H1 (cell line): ENCODE data around the gene MAPK8IP2. TPM values are rescaled to one million over a fixed set of nuclear protein-coding genes. Genes with fewer than 3 reads are reported as not detected.

Experiments
- CTCF ChIA-PET: fragments of 300-600 bp; sonication (Branson Sonifier 250); formaldehyde crosslinking; loops from one replicate; lab custom pipeline; 2021; ENCODE audit not compliant: partially characterized antibody; lab: Charles Lee
- POLR2A ChIA-PET: fragments of 300-600 bp; sonication (Branson Sonifier 250); formaldehyde crosslinking; loops from one replicate; lab custom pipeline; 2021; ENCODE audit warnings: inconsistent platforms; ENCODE audit not compliant: partially characterized antibody; lab: Charles Lee
- DNase-seq, 2 experiments: peaks; one replicate each; pipeline versions ENCODE4 v3.0.0 to v3.0.0-alpha.2; 2010 to 2022; ENCODE audit warnings: low spot score in 2 of 2, low read depth in 1 of 2, mixed read lengths in 1 of 2
- FAIRE-seq: peaks from 2 replicates; lab custom pipeline; 2011; peaks lifted over from hg19 to GRCh38; lab: Jason Lieb, UNC
- H2AFZ ChIP-seq: 2 replicates; pipeline ENCODE4 v1.8.1; 2012; ENCODE audit warnings: low read length, inconsistent platforms
- H2AK5ac ChIP-seq: 2 replicates; pipeline ENCODE4 v1.6.1; 2013; ENCODE audit warnings: low read depth, low read length
- H2BK120ac ChIP-seq: replicated peaks from 2 replicates; pipeline ENCODE3; 2013; ENCODE audit warnings: low read depth, low read length, inconsistent platforms
- H2BK12ac ChIP-seq: 2 replicates; pipeline ENCODE4 v1.6.1; 2013; ENCODE audit warnings: low read depth, low read length
- H2BK15ac ChIP-seq: 2 replicates; pipeline ENCODE4 v1.6.1; 2013; ENCODE audit warnings: low read length
- H2BK20ac ChIP-seq: 2 replicates; pipeline ENCODE4 v1.6.1; 2013; ENCODE audit warnings: low read length
- H2BK5ac ChIP-seq: 2 replicates; pipeline ENCODE4 v1.6.1; 2013; ENCODE audit warnings: low read depth, low read length
- H3K14ac ChIP-seq: 2 replicates; pipeline ENCODE4 v1.6.1; 2013; ENCODE audit warnings: inconsistent platforms; ENCODE audit not compliant: insufficient read length
- H3K18ac ChIP-seq: 2 replicates; pipeline ENCODE4 v1.6.1; 2013; ENCODE audit warnings: low read length; ENCODE audit errors: extremely low read depth
- H3K23ac ChIP-seq: 2 replicates; pipeline ENCODE4 v1.6.1; 2013; ENCODE audit warnings: inconsistent platforms; ENCODE audit not compliant: insufficient read length
- H3K23me2 ChIP-seq: 2 replicates; pipeline ENCODE4 v1.6.1; 2013; ENCODE audit warnings: low read depth, low read length
- H3K27ac ChIP-seq: 2 replicates; pipeline ENCODE4 v1.6.1; 2011; ENCODE audit warnings: low read depth, low read length, inconsistent platforms
- H3K27me3 ChIP-seq, 4 experiments: replicated peaks in 1 of 4; 1 replicate in 1 of 4; 2 replicates in 3 of 4; pipeline versions ENCODE4 v1.6.1 to v1.8.1; 2011 to 2013; ENCODE audit warnings: low read length in 3 of 4, mild to moderate bottlenecking in 3 of 4, inconsistent platforms in 2 of 4, mixed read lengths in 2 of 4, moderate library complexity in 1 of 4; ENCODE audit not compliant: control insufficient read depth in 3 of 4, insufficient read depth in 3 of 4; ENCODE audit errors: extremely low read depth in 1 of 4
- H3K36me3 ChIP-seq, 4 experiments: 2 replicates each; pipeline versions ENCODE4 v1.6.1 to v1.8.1; 2011 to 2013; ENCODE audit warnings: mild to moderate bottlenecking in 4 of 4, low read length in 3 of 4, moderate library complexity in 2 of 4, control low read depth in 1 of 4, inconsistent platforms in 1 of 4; ENCODE audit not compliant: insufficient read depth in 4 of 4, control insufficient read depth in 2 of 4
- H3K4ac ChIP-seq: replicated peaks from 2 replicates; pipeline ENCODE3; 2013; ENCODE audit warnings: low read length, low read depth, mixed read lengths, inconsistent platforms; ENCODE audit not compliant: insufficient read length
- H3K4me1 ChIP-seq, 4 experiments: replicated peaks in 1 of 4; 1 replicate in 1 of 4; 2 replicates in 3 of 4; pipeline versions ENCODE4 v1.6.1 to v1.8.1; 2011 to 2013; ENCODE audit warnings: low read length in 3 of 4, inconsistent platforms in 2 of 4, mixed read lengths in 1 of 4; ENCODE audit not compliant: insufficient read depth in 4 of 4, control insufficient read depth in 3 of 4
- H3K4me2 ChIP-seq, 2 experiments: 2 replicates each; pipeline versions ENCODE4 v1.6.1 to v1.8.1; 2011 to 2013; ENCODE audit warnings: low read depth in 2 of 2, low read length in 2 of 2, control low read depth in 1 of 2, inconsistent platforms in 1 of 2, mild to moderate bottlenecking in 1 of 2; ENCODE audit not compliant: insufficient read depth in 1 of 2
- H3K4me3 ChIP-seq, 4 experiments: fragments of 200-600, 300-600 bp in 1 of 4; sonication (generic), shearing (Covaris generic), sonication (Bioruptor Twin) in 1 of 4; 2 replicates each; pipeline versions ENCODE4 v1.5.1 to v1.8.1; 2011 to 2016; ENCODE audit warnings: low read length in 4 of 4, low read depth in 3 of 4, control low read depth in 2 of 4, inconsistent platforms in 2 of 4, mild to moderate bottlenecking in 2 of 4, mixed read lengths in 1 of 4, moderate library complexity in 1 of 4; ENCODE audit not compliant: insufficient read depth in 2 of 4; ENCODE audit errors: extremely low read depth in 1 of 4
- H3K56ac ChIP-seq: replicated peaks from 2 replicates; pipeline ENCODE3; 2013; ENCODE audit warnings: low read depth, mild to moderate bottlenecking, mixed read lengths, low read length, inconsistent platforms; ENCODE audit not compliant: insufficient read length
- H3K79me1 ChIP-seq: 2 replicates; pipeline ENCODE4 v1.6.1; 2013; ENCODE audit warnings: low read depth, low read length, control low read depth
- H3K79me2 ChIP-seq, 2 experiments: 2 replicates each; pipeline versions ENCODE4 v1.6.1 to v1.8.1; 2012 to 2013; ENCODE audit warnings: low read length in 2 of 2, mild to moderate bottlenecking in 2 of 2, inconsistent platforms in 1 of 2; ENCODE audit not compliant: insufficient read depth in 2 of 2, control insufficient read depth in 1 of 2
- H3K9ac ChIP-seq, 4 experiments: replicated peaks in 1 of 4; 1 replicate in 1 of 4; 2 replicates in 3 of 4; pipeline versions ENCODE4 v1.6.1 to v1.8.1; 2011 to 2013; ENCODE audit warnings: low read depth in 3 of 4, low read length in 3 of 4, control low read depth in 2 of 4, mild to moderate bottlenecking in 2 of 4, moderate library complexity in 2 of 4, inconsistent platforms in 1 of 4; ENCODE audit errors: extremely low read depth in 1 of 4
- H3K9me3 ChIP-seq, 2 experiments: 2 replicates each; pipeline versions ENCODE4 v1.6.1 to v1.8.1; 2012 to 2013; ENCODE audit warnings: mild to moderate bottlenecking in 2 of 2, moderate library complexity in 2 of 2, control low read depth in 1 of 2, inconsistent platforms in 1 of 2, low read depth in 1 of 2, low read length in 1 of 2, mixed read lengths in 1 of 2; ENCODE audit not compliant: insufficient read depth in 2 of 2
- H4K20me1 ChIP-seq, 2 experiments: replicated peaks in 1 of 2; 2 replicates each; pipeline versions ENCODE3 to v1.8.1; 2011 to 2013; ENCODE audit warnings: inconsistent platforms in 2 of 2, low read length in 2 of 2, mild to moderate bottlenecking in 1 of 2; ENCODE audit not compliant: insufficient read depth in 2 of 2, control insufficient read depth in 1 of 2
- H4K5ac ChIP-seq: 2 replicates; pipeline ENCODE4 v1.6.1; 2013; ENCODE audit warnings: low read length, low read depth, mixed read lengths, inconsistent platforms; ENCODE audit not compliant: insufficient read length
- H4K8ac ChIP-seq: 2 replicates; pipeline ENCODE4 v1.8.0; 2013; ENCODE audit warnings: mild to moderate bottlenecking, moderate library complexity, low read length, inconsistent platforms; ENCODE audit not compliant: insufficient read depth; ENCODE audit errors: extremely low read depth
- H4K91ac ChIP-seq: replicated peaks from 2 replicates; pipeline ENCODE3; 2013; ENCODE audit warnings: low read length, mixed read lengths, inconsistent platforms; ENCODE audit not compliant: insufficient read length
- CREB1 ChIP-seq: IDR thresholded peaks from 2 replicates; pipeline ENCODE4 v1.6.1; 2012; ENCODE audit warnings: inconsistent platforms
- FOSL1 ChIP-seq: IDR thresholded peaks from 2 replicates; pipeline ENCODE4 v1.6.1; 2011; ENCODE audit warnings: mild to moderate bottlenecking, low read depth, low read length, moderate library complexity; ENCODE audit not compliant: insufficient read depth
- GABPA ChIP-seq: IDR thresholded peaks from 2 replicates; pipeline ENCODE4 v1.6.1; 2011; ENCODE audit warnings: mild to moderate bottlenecking, low read length, moderate library complexity, borderline replicate concordance; ENCODE audit not compliant: insufficient read depth
- RBBP5 ChIP-seq: IDR thresholded peaks from 2 replicates; pipeline ENCODE4 v1.7.1; 2012; ENCODE audit warnings: low read depth, mild to moderate bottlenecking, inconsistent platforms, low read length, moderate library complexity, borderline replicate concordance
- SP1 ChIP-seq: IDR thresholded peaks from 2 replicates; pipeline ENCODE4 v1.6.1; 2011; ENCODE audit warnings: low read depth, low read length
- SUZ12 ChIP-seq: fragments of 200-600 bp; sonication (generic); IDR thresholded peaks from 2 replicates; pipeline ENCODE4 v1.6.1; 2012; ENCODE audit warnings: mild to moderate bottlenecking, inconsistent platforms, low read length, moderate library complexity, mixed read lengths
- TAF1 ChIP-seq: IDR thresholded peaks from 2 replicates; pipeline ENCODE4 v1.6.1; 2011; ENCODE audit warnings: mild to moderate bottlenecking, low read depth, low read length
- WGBS, 2 experiments: shearing (Covaris generic) in 1 of 2; methylation state at CpG; one replicate each; pipeline versions ENCODE4 v1.1.6 to v1.1.7; 2013 to 2015; ENCODE audit warnings: low lambda C conversion rate in 2 of 2, mixed read lengths in 2 of 2, inconsistent platforms in 1 of 2, low coverage in 1 of 2, missing lambda C conversion rate in 1 of 2; ENCODE audit not compliant: insufficient replicate concordance in 2 of 2, insufficient coverage in 1 of 2, insufficient read length in 1 of 2; ENCODE audit errors: extremely low coverage in 1 of 2, missing lambda C conversion rate in 1 of 2; 5-methylcytosine and 5-hydroxymethylcytosine counted together
- polyA plus RNA-seq, 7 experiments: library from polyadenylated mRNA; depleted of rRNA in 3 of 7; stranded (reverse) in 5 of 7; unstranded in 2 of 7; fragments of >200 nt in 5 of 7; fragments of 200-250 nt in 2 of 7; gene quantifications; 1 replicate in 5 of 7; 2 replicates in 1 of 7; 4 replicates in 1 of 7; pipeline versions ENCODE4 v1.2.1 to v1.2.3, GENCODE V29; 2011 to 2013; ENCODE audit warnings: missing spikeins in 2 of 7, mixed read lengths in 2 of 7
- total RNA-seq: library from RNA; stranded (reverse); fragmentation: NEBNext Ultra II Directional; extraction: Animal tissue kit (Norgen Biotek cat#: 25700); gene quantifications from 2 replicates; pipeline ENCODE4 v1.2.1, GENCODE V29; 2021

The MAPK8IP2 gene
- total and polyA plus RNA-seq, 2 of the 8 experiments (the other 6 are each of a cell fraction or from before 2014, with no cell fraction given), result 1.5 to 5.5 TPM

DNA sequence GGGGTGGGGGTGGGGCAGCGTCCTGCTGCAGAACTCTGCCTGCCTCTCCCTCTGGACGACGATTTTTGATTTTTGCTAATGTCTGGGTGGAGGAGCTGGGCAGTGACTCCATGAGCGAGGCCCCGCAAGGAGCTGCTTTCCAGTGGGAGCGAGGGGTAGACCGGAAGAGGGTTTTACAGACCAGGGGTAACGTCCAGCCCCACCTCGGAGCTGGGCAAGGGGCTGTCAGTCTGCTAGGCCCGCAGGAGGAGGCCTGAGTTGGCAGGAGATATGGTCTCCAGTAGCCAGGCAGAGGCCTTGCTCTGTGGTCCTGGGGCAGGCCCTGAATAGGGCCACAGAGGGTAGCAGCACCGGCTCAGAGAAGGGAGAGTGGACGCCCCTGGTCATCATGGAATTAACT, 9.0 kb downstream of the MAPK8IP2 start:
- H2BK15ac ChIP-seq, result no peak overlapping the region
- H3K23ac ChIP-seq, result no peak overlapping the region
- H2BK120ac ChIP-seq, result no peak overlapping the region
- peaks cover 9 to 28% (median 20%) of the 10 kb centered on the region in 4 experiments for H3K27me3 ChIP-seq
- H3K27ac ChIP-seq, result no peak overlapping the region
- H4K8ac ChIP-seq, result no peak overlapping the region
- H2AFZ ChIP-seq, result no peak overlapping the region
- ChIA-PET CTCF (interaction anchor here (0.8 to 5.4 kb wide), 7 partner anchors 12 to 112 kb away, joined by 3 to 39 read pairs (median 4); partner anchors contain the start of genes ARSA and SYCE3), POLR2A (interaction anchor here (1.6 kb wide), 1 partner anchor 9 kb away, joined by 4 read pairs; no protein-coding TSS in a partner anchor)
- no peak overlapping the region for H3K4me3 ChIP-seq
- H4K91ac ChIP-seq, result no peak overlapping the region
- FAIRE-seq, result no peak
- H4K5ac ChIP-seq, result no peak overlapping the region
- no peak overlapping the region for H3K4ac ChIP-seq
- no peaks in the 10 kb centered on the region for H3K23me2 ChIP-seq
- H3K56ac ChIP-seq, result no peak overlapping the region
- no peak overlapping the region for H2BK12ac ChIP-seq
- no peak overlapping the region for H2BK20ac ChIP-seq
- H3K9me3 ChIP-seq, result no peaks in the 10 kb centered on the region
- H3K18ac ChIP-seq, result no peak overlapping the region
- H3K14ac ChIP-seq, result no peak overlapping the region
- H3K79me2 ChIP-seq, result no peaks in the 10 kb centered on the region
- 89% methylated on average over 10 of the region's 12 CpGs; no CpG with 5 or more reads in 1 of the 2 experiments for WGBS, 2 experiments
- peaks cover 0 to 6% of the 10 kb centered on the region in 2 experiments for H4K20me1 ChIP-seq
- no peak for DNase-seq
- TF ChIP-seq RBBP5 (no peak), SP1 (no peak), SUZ12 (no peak), TAF1 (no peak), GABPA (no peak), FOSL1 (no peak), CREB1 (no peak)
- no peak overlapping the region for H2BK5ac ChIP-seq
- no peak overlapping the region for H2AK5ac ChIP-seq
- no peaks in the 10 kb centered on the region; a peak in 1 of 8 replicates for H3K36me3 ChIP-seq
- H3K79me1 ChIP-seq, result no peaks in the 10 kb centered on the region
- H3K4me1 ChIP-seq, result peaks cover 0 to 13% (median 2%) of the 10 kb centered on the region in 4 experiments; a peak in 4 of 7 replicates
- H3K9ac ChIP-seq, result no peak overlapping the region
- H3K4me2 ChIP-seq, result no peak overlapping the region
